Fibroblast of villous mesenchyme (primary cell): ENCODE measurements around the gene GRHL1. TPM values are rescaled to one million over a fixed set of nuclear protein-coding genes. Genes with fewer than 3 reads are reported as not detected.

Experiments used
- DNase-seq: peaks from one replicate; pipeline ENCODE4 v3.0.0-alpha.2; 2010; ENCODE audit warnings: low read depth
- H3K4me3 ChIP-seq: 2 replicates; pipeline ENCODE4 v1.5.1; 2011; ENCODE audit warnings: low read depth, mild to moderate bottlenecking, low read length
- CTCF ChIP-seq: IDR thresholded peaks from 2 replicates; pipeline ENCODE4 v1.5.1; 2012; ENCODE audit warnings: low read depth, mild to moderate bottlenecking, low read length; ENCODE audit not compliant: insufficient read depth
- total RNA-seq: library from RNA; depleted of rRNA; stranded (reverse); fragments of >200 nt; gene quantifications from 2 replicates; pipeline ENCODE4 v1.2.3, GENCODE V29; 2012

Gene GRHL1
- total RNA-seq, 1 donor, result 1.7 TPM

- no peak for TF ChIP-seq CTCF
- peak; percentile 97 for DNase-seq
- H3K4me3 ChIP-seq, result peak overlapping the region; percentile 71
Measured at GRCh38 chr2:10043906-10044601, 92.6 kb downstream of the GRHL1 start.

- no peak for DNase-seq
Measured at GRCh38 chr2:10045561-10046355, 94.3 kb downstream of the GRHL1 start.

GRCh38 chr2:10046931-10047330 is 95.4 kb downstream of the GRHL1 start:
- H3K4me3 ChIP-seq, result no peak overlapping the region
- TF ChIP-seq CTCF, result no peak
- DNase-seq, result no peak

More at GRCh38 chr2:10045561-10046355, 94.3 kb downstream of the GRHL1 start:
- no peak overlapping the region for H3K4me3 ChIP-seq
- no peak for TF ChIP-seq CTCF

- no peak for TF ChIP-seq CTCF
- H3K4me3 ChIP-seq, result no peak overlapping the region
- DNase-seq, result no peak
Measured at GRCh38 chr2:10047616-10048500, 96.4 kb downstream of the GRHL1 start.

GRCh38 chr2:10048501-10049171 is 97.1 kb downstream of the GRHL1 start:
- peak; percentile 64 for TF ChIP-seq CTCF
- no peak overlapping the region for H3K4me3 ChIP-seq
- DNase-seq, result peak; percentile 68

Other genes starting within 250 kb of the GRHL1 start
- 29.8 and 39.3 TPM in 2 replicates for gene TAF1B, start 108.2 kb upstream of the GRHL1 start, total RNA-seq
- gene KLF11, start 91.9 kb downstream of the GRHL1 start, total RNA-seq, result 6.9 and 9.7 TPM in 2 replicates
- 1.6 and 2.2 TPM in 2 replicates for gene CYS1, start 128.7 kb downstream of the GRHL1 start, total RNA-seq
- gene RRM2, start 171.0 kb downstream of the GRHL1 start, total RNA-seq, result 45.8 and 58.6 TPM in 2 replicates